Ovary (tissue), 9 donors: Measurements from ENCODE around the gene PHF14. TPM values are rescaled to one million over a fixed set of nuclear protein-coding genes. Genes with fewer than 3 reads are reported as not detected.

Source experiments
- DNase-seq, 5 donors: peaks; one replicate each; pipeline ENCODE4 v3.0.0-alpha.2; 2019 to 2020
- H3K27ac ChIP-seq, 2 donors: fragments of 200-600 bp; one replicate each; pipeline versions ENCODE4 v1.5.1 to v1.8.0; 2019 to 2022
- H3K27me3 ChIP-seq: fragments of 200-600 bp; one replicate; pipeline ENCODE4 v1.8.0; 2022
- H3K36me3 ChIP-seq: fragments of 200-600 bp; sonication (generic); one replicate; pipeline ENCODE4 v1.5.1; 2019
- H3K4me1 ChIP-seq: one replicate; pipeline ENCODE4 v1.8.1; 2013; ENCODE audit warnings: mild to moderate bottlenecking, moderate library complexity; ENCODE audit not compliant: insufficient read depth
- H3K4me3 ChIP-seq: fragments of 200-600 bp; sonication (generic); one replicate; pipeline ENCODE4 v1.5.1; 2017
- H3K9me3 ChIP-seq, 2 donors: fragments of 200-600 bp in 1 of 2; sonication (generic) in 1 of 2; one replicate each; pipeline versions ENCODE4 v1.5.1 to v1.8.1; 2013 to 2019; ENCODE audit warnings: mild to moderate bottlenecking in 1 of 2, moderate library complexity in 1 of 2
- EP300 ChIP-seq: sonication (generic); formaldehyde crosslinking; IDR thresholded peaks from one replicate; pipeline ENCODE4 v1.6.1; 2017; ENCODE audit warnings: antibody characterized with exemption
- POLR2A ChIP-seq: fragments of 450-650 bp; IDR thresholded peaks from one replicate; pipeline ENCODE4 v1.6.1; 2017; ENCODE audit warnings: antibody characterized with exemption, mild to moderate bottlenecking, moderate library complexity
- WGBS, 3 donors: extraction: QIAGEN DNeasy Blood & Tissue Kit in 1 of 3; methylation state at CpG; one replicate each; pipeline versions ENCODE4 v1.1.5 to v1.1.7; 2013 to 2017; 5-methylcytosine and 5-hydroxymethylcytosine counted together
- intact Hi-C, 4 donors: fragments of 100-400 bp; cut with DNase I; formaldehyde crosslinking; loops; one replicate each; pipeline versions ENCODE4 v1.11.0 to v1.15.1; 2022 to 2023
- polyA plus RNA-seq, 2 donors: library from polyadenylated mRNA; stranded (reverse); fragments of 200-250 nt in 1 of 2; fragments of 350-450 nt in 1 of 2; fragmentation: Illumina TruSeq in 1 of 2; extraction: RNeasy Lipid Tissue Mini Kit (QIAGEN cat#74804) in 1 of 2; gene quantifications; one replicate each; pipeline ENCODE4 v1.2.3, GENCODE V29; 2013 to 2014
- total RNA-seq, 7 donors: library from RNA; depleted of rRNA in 2 of 7; stranded (reverse); fragments of >200 nt in 2 of 7; fragmentation: NEBNext Ultra II Directional in 3 of 7; extraction: Animal tissue kit (Norgen Biotek cat#: 25700) in 3 of 7; gene quantifications; one replicate each; pipeline versions ENCODE4 v1.1.0 to v1.2.4, GENCODE V29; 2016 to 2023
- TF ChIP-seq, protein P1 (sequence below), 3 donors: fragments of 450-650 bp in 2 of 3; fragments of 200-600 bp in 1 of 3; IDR thresholded peaks; one replicate each; pipeline versions ENCODE4 v1.5.1 to v1.8.0; 2016 to 2022; ENCODE audit warnings: antibody characterized with exemption in 3 of 3, mild to moderate bottlenecking in 1 of 3
- donor health status: DM: no; HTN: no; CAD: no; lungs with moderate emphysema.
- donor health status: DM: no; HTN: no; CAD: no.
- donor health status: Bipolar disorder and iron deficiency.
- donor health status: DM: yes; HTN: yes; CAD: no.
- donor health status: DM: no; HTN: no; CAD: no.
- donor health status: DM: yes; HTN: yes; CAD: no.

The PHF14 gene
- total and polyA plus RNA-seq, 9 donors, result 20.2 to 41.8 (median 32.0) TPM

DNA sequence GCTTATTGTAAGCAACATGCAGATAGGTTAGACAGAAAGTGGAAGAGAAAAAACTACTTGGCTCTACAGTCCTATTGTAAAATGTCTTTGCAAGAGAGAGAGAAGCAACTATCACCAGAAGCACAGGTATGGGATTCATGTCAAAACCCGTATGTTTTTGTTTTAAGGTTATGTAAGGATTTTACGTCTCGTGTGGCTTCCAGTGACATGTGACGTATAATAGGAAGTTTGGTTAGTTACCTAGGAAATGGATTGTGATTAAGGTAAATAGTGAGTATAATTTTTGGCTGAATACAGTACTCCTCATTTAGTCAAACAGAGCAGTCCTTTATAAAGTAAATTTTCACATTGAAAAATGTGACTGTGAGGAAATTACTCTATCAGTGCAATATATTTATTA is 62.0 kb downstream of the PHF14 start:
- TF ChIP-seq, protein P1, sequence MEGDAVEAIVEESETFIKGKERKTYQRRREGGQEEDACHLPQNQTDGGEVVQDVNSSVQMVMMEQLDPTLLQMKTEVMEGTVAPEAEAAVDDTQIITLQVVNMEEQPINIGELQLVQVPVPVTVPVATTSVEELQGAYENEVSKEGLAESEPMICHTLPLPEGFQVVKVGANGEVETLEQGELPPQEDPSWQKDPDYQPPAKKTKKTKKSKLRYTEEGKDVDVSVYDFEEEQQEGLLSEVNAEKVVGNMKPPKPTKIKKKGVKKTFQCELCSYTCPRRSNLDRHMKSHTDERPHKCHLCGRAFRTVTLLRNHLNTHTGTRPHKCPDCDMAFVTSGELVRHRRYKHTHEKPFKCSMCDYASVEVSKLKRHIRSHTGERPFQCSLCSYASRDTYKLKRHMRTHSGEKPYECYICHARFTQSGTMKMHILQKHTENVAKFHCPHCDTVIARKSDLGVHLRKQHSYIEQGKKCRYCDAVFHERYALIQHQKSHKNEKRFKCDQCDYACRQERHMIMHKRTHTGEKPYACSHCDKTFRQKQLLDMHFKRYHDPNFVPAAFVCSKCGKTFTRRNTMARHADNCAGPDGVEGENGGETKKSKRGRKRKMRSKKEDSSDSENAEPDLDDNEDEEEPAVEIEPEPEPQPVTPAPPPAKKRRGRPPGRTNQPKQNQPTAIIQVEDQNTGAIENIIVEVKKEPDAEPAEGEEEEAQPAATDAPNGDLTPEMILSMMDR (IDR thresholded peaks at IDR 0.05), result no peak
- TF ChIP-seq POLR2A (no peak), EP300 (no peak)

DNA sequence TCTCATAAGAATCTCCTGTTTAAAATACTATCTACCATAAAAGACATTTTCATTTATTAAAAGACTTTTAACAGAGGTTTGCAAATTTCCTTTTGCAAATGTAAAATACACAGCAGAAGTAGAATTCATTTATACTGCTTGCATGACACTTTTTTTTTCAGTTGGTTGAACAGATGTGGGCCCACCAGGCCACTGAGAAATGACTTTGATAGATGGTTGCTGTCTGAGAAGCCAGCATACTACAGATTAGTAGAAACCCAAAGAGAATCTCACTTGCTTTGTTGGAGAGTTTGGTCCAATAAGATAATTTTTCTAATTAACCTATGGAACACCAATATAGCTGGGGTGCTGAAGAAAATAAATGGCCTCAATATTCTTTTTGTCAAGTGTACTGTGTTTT is 66.3 kb downstream of the PHF14 start:
- H3K9me3 ChIP-seq, result no peaks in the 10 kb centered on the region
- intact Hi-C loops, result no loop called here
- TF ChIP-seq, protein P1 (IDR thresholded peaks at IDR 0.05), result no peak
- no peak for TF ChIP-seq EP300
- TF ChIP-seq POLR2A, result no peak
- no peaks in the 10 kb centered on the region for H3K27me3 ChIP-seq
- H3K4me3 ChIP-seq, result no peak overlapping the region
- no peaks in the 10 kb centered on the region for H3K4me1 ChIP-seq
- H3K36me3 ChIP-seq, result no peaks in the 10 kb centered on the region
- H3K27ac ChIP-seq, result no peak overlapping the region
- no peak for DNase-seq

More for the DNA sequence above, 62.0 kb downstream of the PHF14 start:
- 95 to 96% (median 96%) methylated on average over 4 of the region's 4 CpGs for WGBS, 3 donors
- no peak overlapping the region for H3K27ac ChIP-seq
- intact Hi-C loops, result no loop called here
- H3K36me3 ChIP-seq, result no peaks in the 10 kb centered on the region
- DNase-seq, result no peak
- no peaks in the 10 kb centered on the region for H3K9me3 ChIP-seq
- H3K4me3 ChIP-seq, result no peak overlapping the region
- H3K27me3 ChIP-seq, result no peaks in the 10 kb centered on the region
- no peaks in the 10 kb centered on the region for H3K4me1 ChIP-seq

DNA sequence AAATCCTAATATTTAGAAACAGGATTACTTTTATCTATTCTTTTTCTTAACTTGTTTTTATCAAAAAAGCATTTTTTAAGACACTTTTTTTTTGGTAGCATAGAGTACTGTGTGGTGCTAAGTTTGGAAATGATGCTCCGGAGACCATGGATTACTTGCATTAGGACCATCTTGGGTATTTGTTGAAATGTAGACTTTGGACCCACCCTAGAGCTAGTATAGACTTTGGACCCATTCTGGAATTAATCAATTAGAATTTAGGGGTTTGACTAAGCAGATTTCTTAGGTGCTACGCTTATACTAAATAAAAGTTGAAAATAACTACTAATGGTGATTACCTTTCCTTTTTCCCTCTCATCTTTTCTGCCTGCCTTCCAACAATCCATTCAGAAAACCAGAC is 80.4 kb downstream of the PHF14 start:
- no peak for DNase-seq
- Histone ChIP-seq H3K27me3 (no peaks in the 10 kb centered on the region), H3K9me3 (no peaks in the 10 kb centered on the region), H3K4me1 (no peaks in the 10 kb centered on the region), H3K27ac (no peak overlapping the region), H3K36me3 (no peaks in the 10 kb centered on the region), H3K4me3 (no peak overlapping the region)
- TF ChIP-seq POLR2A, result no peak
- TF ChIP-seq EP300, result no peak
- TF ChIP-seq, protein P1 (IDR thresholded peaks at IDR 0.05), result no peak
- WGBS, 3 donors, result 96 to 99% (median 98%) methylated on average over 2 of the region's 2 CpGs
- intact Hi-C loops, result no loop called here

DNA sequence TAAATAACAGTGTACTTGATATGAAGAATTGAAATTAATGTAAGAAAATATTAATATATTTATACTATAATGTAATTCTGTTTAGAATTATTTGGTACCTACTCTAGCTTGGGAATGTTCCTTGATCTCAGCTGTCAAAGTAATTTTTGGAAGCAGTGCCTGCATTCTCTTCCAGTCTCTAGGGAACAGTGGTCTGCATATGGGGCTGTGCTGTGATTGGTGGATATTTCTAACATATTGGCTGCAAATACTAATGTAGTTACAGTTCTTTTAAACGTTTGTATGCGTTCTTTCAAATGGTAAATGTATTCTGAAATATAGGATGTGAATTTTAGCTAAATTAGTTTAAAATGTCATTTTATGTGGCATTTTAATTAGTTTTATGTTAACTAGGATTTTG is 87.2 kb downstream of the PHF14 start:
- Histone ChIP-seq H3K27ac (no peak overlapping the region), H3K4me1 (no peaks in the 10 kb centered on the region), H3K36me3 (no peaks in the 10 kb centered on the region), H3K4me3 (no peak overlapping the region), H3K27me3 (no peaks in the 10 kb centered on the region), H3K9me3 (no peaks in the 10 kb centered on the region)
- TF ChIP-seq EP300 (no peak), POLR2A (no peak)
- TF ChIP-seq, protein P1 (IDR thresholded peaks at IDR 0.05), result no peak
- WGBS, 3 donors, result 53 to 72% (median 56%) methylated on average over 2 of the region's 2 CpGs
- DNase-seq, result no peak
- intact Hi-C loops, result no loop called here

DNA sequence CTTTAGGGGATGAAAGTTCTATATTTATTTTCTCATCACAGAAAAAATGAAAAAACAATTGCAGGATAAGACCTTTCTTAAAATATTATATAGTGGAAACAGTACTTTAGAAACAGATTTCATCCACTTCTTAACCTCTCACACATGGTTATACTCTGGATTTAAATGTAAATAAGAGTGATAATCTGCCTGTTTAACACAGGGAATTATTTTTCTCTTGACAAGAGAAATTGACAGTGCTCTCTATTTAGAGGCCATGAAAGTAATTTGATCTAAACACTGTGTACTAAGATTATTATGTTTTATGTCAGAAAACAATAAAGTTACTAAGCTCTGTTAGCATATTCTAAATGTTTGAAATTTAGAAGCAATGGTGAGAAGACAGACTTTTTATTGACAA is 88.4 kb downstream of the PHF14 start:
- DNase-seq, result no peak
- TF ChIP-seq, protein P1 (IDR thresholded peaks at IDR 0.05), result no peak
- TF ChIP-seq POLR2A, result no peak
- TF ChIP-seq EP300, result no peak
- H3K9me3 ChIP-seq, result no peaks in the 10 kb centered on the region
- no peak overlapping the region for H3K27ac ChIP-seq
- no peaks in the 10 kb centered on the region for H3K36me3 ChIP-seq
- H3K4me3 ChIP-seq, result no peak overlapping the region
- H3K27me3 ChIP-seq, result no peaks in the 10 kb centered on the region
- intact Hi-C loops, result no loop called here
- H3K4me1 ChIP-seq, result no peaks in the 10 kb centered on the region
